Thoracic aorta (tissue), 2 donors: Measurements from ENCODE around the gene NFKBIE. TPM values are rescaled to one million over a fixed set of nuclear protein-coding genes. Genes with fewer than 3 reads are reported as not detected.

Source experiments
- ATAC-seq: fragments of 150-250 bp; one replicate; pipeline ENCODE4 v1.8.0; 2017; ENCODE audit warnings: low read depth; ENCODE audit not compliant: insufficient number of reproducible peaks, low FRiP score
- DNase-seq: peaks from one replicate; pipeline ENCODE4 v3.0.0-alpha.2; 2020; ENCODE audit warnings: low spot score
- H3K27ac ChIP-seq, 2 donors: fragments of 200-600 bp; sonication (generic); 1 replicate in 1 of 2; 2 replicates in 1 of 2; pipeline ENCODE4 v1.5.1; 2016; ENCODE audit warnings: mild to moderate bottlenecking in 2 of 2, moderate library complexity in 2 of 2
- H3K27me3 ChIP-seq: fragments of 200-600 bp; sonication (generic); replicated peaks from 2 replicates; pipeline ENCODE4 v1.6.0; 2016; ENCODE audit warnings: mild to moderate bottlenecking; ENCODE audit not compliant: insufficient read depth
- H3K36me3 ChIP-seq: fragments of 200-600 bp; sonication (generic); one replicate; pipeline ENCODE4 v1.5.1; 2016
- H3K4me1 ChIP-seq, 2 donors: fragments of 200-600 bp; sonication (generic); 1 replicate in 1 of 2; 2 replicates in 1 of 2; pipeline versions ENCODE4 v1.5.1 to v1.6.0; 2016; ENCODE audit warnings: low read depth in 2 of 2, mild to moderate bottlenecking in 1 of 2; ENCODE audit not compliant: control insufficient read depth in 1 of 2
- H3K4me3 ChIP-seq: fragments of 200-600 bp; sonication (generic); 2 replicates; pipeline ENCODE4 v1.5.1; 2016; ENCODE audit warnings: mild to moderate bottlenecking
- H3K9me3 ChIP-seq: fragments of 200-600 bp; sonication (generic); 2 replicates; pipeline ENCODE4 v1.5.1; 2016
- total RNA-seq, 2 donors: library from RNA; depleted of rRNA; stranded (reverse); fragments of >200 nt; gene quantifications; one replicate each; pipeline versions ENCODE4 v1.1.0 to v1.2.3, GENCODE V29; 2016
- TF ChIP-seq, protein P1 (sequence below): fragments of 200-600 bp; sonication (generic); IDR thresholded peaks from one replicate; pipeline ENCODE4 v1.5.1; 2019; ENCODE audit warnings: antibody characterized with exemption

The NFKBIE gene
- total RNA-seq, 2 donors from 2014 or later, result 5.5 to 10.6 TPM

DNA sequence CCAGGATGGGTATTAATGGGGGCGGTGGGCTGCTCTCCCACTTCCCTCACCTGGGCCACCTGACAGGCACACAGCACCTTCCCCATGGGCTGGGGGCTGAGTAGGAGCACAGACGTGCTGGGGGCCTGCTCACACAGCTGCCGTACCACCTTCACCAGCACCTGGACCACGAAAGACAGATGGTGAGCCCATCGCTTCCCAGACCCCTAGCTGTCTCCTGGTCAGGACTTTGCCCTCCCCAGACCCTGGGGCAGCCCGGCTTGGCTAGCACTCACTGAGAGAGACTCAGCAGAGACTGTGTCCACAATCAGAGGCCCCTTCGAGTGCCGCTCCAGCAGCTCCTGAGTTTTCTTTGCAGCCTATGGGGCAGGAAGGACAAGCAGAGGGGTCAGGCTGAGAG lies 35.8 kb upstream of the NFKBIE start:
- no peak for DNase-seq
- no peak for ATAC-seq
- H3K27ac ChIP-seq, result no peak overlapping the region

GRCh38 chr6:44300292-44300823 lies 35.0 kb upstream of the NFKBIE start:
- no peak for DNase-seq
- TF ChIP-seq, protein P1, sequence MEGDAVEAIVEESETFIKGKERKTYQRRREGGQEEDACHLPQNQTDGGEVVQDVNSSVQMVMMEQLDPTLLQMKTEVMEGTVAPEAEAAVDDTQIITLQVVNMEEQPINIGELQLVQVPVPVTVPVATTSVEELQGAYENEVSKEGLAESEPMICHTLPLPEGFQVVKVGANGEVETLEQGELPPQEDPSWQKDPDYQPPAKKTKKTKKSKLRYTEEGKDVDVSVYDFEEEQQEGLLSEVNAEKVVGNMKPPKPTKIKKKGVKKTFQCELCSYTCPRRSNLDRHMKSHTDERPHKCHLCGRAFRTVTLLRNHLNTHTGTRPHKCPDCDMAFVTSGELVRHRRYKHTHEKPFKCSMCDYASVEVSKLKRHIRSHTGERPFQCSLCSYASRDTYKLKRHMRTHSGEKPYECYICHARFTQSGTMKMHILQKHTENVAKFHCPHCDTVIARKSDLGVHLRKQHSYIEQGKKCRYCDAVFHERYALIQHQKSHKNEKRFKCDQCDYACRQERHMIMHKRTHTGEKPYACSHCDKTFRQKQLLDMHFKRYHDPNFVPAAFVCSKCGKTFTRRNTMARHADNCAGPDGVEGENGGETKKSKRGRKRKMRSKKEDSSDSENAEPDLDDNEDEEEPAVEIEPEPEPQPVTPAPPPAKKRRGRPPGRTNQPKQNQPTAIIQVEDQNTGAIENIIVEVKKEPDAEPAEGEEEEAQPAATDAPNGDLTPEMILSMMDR, result no peak
- Histone ChIP-seq H3K36me3 (peaks cover 42% of the 10 kb centered on the region), H3K4me1 (peaks cover 10 to 13% of the 10 kb centered on the region in 2 donors), H3K27ac (no peak overlapping the region), H3K27me3 (no peaks in the 10 kb centered on the region), H3K9me3 (no peaks in the 10 kb centered on the region), H3K4me3 (no peak overlapping the region)
- ATAC-seq, result no peak

More for the DNA sequence above, 35.8 kb upstream of the NFKBIE start:
- Histone ChIP-seq H3K27me3 (no peaks in the 10 kb centered on the region), H3K36me3 (peaks cover 47% of the 10 kb centered on the region), H3K4me1 (peaks cover 10 to 13% of the 10 kb centered on the region in 2 donors), H3K4me3 (no peak overlapping the region), H3K9me3 (no peaks in the 10 kb centered on the region)
- TF ChIP-seq, protein P1, result no peak

DNA sequence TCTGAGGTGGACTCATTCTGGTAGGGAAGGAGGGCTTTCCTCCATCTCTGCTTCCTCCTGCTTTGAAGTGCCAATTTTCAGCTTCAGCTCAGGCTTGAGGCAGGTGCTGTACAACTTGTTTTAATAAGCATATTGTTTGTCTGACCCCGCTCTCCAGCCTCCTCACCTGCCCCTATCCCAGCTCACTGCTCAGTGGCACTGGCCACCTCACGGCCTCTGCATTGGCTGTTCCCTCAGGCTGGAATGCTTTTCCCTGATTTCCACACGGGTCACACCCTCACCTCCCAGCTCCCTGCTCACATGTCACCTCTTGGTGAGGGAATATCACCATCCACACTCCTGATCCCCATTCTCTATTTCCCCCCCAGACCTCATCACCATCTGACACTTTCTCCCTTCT lies 33.5 kb upstream of the NFKBIE start:
- TF ChIP-seq, protein P1, result no peak
- DNase-seq (no peak), ATAC-seq (no peak)
- Histone ChIP-seq H3K4me1 (peaks cover 10 to 13% of the 10 kb centered on the region in 2 donors), H3K4me3 (no peak overlapping the region), H3K27ac (no peak overlapping the region), H3K9me3 (no peaks in the 10 kb centered on the region), H3K27me3 (no peaks in the 10 kb centered on the region), H3K36me3 (peaks cover 31% of the 10 kb centered on the region)

GRCh38 chr6:44298055-44298803 lies 32.9 kb upstream of the NFKBIE start:
- Histone ChIP-seq H3K4me1 (peaks cover 10 to 13% of the 10 kb centered on the region in 2 donors), H3K27me3 (no peaks in the 10 kb centered on the region), H3K36me3 (peaks cover 26% of the 10 kb centered on the region), H3K9me3 (no peaks in the 10 kb centered on the region), H3K27ac (no peak overlapping the region), H3K4me3 (peak overlapping the region; percentile 70)
- no peak for DNase-seq
- no peak for ATAC-seq
- TF ChIP-seq, protein P1, result no peak

DNA sequence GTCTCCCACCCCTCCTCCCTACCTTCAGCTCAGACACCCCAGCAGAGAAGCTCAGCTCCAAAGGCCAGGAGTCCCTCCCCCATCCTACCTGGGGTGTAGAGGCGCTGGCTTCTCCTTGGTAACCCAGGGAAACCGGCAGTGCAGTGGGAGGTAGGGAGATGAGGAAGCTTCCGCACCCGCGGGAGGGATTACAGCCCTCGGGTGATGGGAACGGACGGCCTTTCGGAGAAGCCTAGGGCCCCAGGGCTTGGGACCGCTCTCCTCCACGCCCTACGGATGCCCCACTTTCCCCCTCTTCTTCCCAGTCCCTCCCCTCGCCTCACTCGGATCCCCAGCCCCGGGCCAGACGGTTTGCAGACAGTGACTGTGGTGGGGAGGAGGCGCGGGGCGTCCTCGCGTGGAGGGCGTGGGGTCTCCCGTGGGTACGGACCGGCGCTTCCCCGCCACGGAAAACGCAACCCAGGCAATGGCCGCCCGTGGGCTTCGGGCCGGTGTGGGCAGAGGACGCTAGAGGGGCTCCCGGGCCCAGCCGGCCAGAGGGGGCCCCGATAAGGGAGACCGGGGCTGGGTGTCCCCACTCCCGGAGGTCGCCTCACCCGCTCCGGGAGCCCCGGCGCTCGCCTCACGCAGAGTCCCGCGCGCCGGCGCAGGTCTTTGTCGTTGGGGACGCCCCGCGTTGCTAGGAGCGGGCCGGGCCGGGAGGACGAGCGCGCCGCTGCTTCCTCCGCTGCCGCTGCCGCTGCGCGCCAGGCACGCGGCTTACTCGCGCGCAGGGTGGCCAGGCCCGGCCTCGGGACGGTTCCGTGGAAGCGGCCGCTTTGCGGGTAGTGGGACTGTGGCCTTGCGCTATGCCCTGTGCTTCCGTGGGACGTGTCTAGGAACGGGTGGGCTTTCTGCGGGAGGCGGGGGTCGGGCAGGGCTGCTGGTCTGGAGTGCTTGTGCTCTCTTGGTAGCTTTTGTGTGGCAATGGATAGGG lies 32.0 kb upstream of the NFKBIE start:
- Histone ChIP-seq H3K27ac (no peak overlapping the region), H3K36me3 (peaks cover 17% of the 10 kb centered on the region), H3K4me3 (peak overlapping the region; percentile 70), H3K27me3 (peaks cover 6% of the 10 kb centered on the region), H3K4me1 (peaks cover 10 to 13% of the 10 kb centered on the region in 2 donors), H3K9me3 (no peaks in the 10 kb centered on the region)
- no peak for ATAC-seq
- DNase-seq, result no peak
- TF ChIP-seq, protein P1, result no peak
